Measurements from ENCODE around the gene TYROBP.

GRCh38 chr19:35895911-35896642, 12.0 kb downstream of the TYROBP start:
- TF ChIP-seq EP300 (IDR thresholded peaks at IDR 0.05): no peak
- TF ChIP-seq, protein P1, sequence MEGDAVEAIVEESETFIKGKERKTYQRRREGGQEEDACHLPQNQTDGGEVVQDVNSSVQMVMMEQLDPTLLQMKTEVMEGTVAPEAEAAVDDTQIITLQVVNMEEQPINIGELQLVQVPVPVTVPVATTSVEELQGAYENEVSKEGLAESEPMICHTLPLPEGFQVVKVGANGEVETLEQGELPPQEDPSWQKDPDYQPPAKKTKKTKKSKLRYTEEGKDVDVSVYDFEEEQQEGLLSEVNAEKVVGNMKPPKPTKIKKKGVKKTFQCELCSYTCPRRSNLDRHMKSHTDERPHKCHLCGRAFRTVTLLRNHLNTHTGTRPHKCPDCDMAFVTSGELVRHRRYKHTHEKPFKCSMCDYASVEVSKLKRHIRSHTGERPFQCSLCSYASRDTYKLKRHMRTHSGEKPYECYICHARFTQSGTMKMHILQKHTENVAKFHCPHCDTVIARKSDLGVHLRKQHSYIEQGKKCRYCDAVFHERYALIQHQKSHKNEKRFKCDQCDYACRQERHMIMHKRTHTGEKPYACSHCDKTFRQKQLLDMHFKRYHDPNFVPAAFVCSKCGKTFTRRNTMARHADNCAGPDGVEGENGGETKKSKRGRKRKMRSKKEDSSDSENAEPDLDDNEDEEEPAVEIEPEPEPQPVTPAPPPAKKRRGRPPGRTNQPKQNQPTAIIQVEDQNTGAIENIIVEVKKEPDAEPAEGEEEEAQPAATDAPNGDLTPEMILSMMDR (IDR thresholded peaks at IDR 0.05): no peak
